ENCODE measurements around the gene RABL2A.

- no peak for TF ChIP-seq CTCF (IDR thresholded peaks at IDR 0.05; ENCODE audit: low read depth, low read length, missing input control)
- no peak for TF ChIP-seq EGR1 (IDR thresholded peaks at IDR 0.05; ENCODE audit: low read depth in 2 of 2)
These were observed 50.3 kb downstream of the RABL2A start for GRCh38 chr2:113677330-113677729.

Data from liver (tissue), 3 donors.